ENCODE measurements around the gene WNK1. TPM values are rescaled to one million over a fixed set of nuclear protein-coding genes. Genes with fewer than 3 reads are reported as not detected.

Gene WNK1
- 75.7 and 139 TPM in 2 replicates for total RNA-seq

DNA sequence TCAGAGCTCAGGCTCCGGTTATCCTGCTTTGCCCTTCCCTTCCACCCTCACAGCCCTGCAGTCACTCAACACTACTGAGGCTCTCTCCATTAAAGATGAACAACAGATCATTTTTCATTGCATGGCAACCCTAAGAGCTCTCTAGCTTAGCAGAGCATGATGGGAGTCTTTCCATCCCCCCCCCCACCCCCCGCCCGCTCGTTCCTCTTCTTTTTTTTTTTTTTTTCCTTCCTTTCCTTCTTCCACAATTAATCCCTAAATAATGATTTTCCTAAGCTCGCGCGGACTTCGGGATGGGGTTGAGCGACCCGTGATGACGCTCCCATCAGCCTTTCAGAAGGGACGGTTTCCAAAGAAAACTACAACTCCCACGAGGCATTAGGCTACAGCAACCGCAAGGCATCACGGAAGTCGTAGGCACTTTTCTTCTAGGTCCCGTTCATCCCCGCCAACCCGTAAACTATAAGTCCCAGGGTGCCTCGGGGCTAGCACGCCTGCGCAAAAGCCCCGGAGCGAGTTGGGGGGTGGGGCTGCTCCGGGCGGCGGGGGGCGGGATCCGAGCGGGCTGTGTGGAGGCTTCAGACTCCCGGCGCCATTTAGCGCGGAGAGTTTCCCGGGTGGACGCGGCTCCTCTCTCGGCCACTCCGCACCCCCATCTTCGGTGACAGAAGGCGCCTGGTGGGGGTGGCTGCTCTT, at the start of gene WNK1:
Gene WNK1, plus strand, starts transcription at position 581 of the 696 bp plus-strand sequence. CDS start 987 bp downstream, outside the sequence.

DNA sequence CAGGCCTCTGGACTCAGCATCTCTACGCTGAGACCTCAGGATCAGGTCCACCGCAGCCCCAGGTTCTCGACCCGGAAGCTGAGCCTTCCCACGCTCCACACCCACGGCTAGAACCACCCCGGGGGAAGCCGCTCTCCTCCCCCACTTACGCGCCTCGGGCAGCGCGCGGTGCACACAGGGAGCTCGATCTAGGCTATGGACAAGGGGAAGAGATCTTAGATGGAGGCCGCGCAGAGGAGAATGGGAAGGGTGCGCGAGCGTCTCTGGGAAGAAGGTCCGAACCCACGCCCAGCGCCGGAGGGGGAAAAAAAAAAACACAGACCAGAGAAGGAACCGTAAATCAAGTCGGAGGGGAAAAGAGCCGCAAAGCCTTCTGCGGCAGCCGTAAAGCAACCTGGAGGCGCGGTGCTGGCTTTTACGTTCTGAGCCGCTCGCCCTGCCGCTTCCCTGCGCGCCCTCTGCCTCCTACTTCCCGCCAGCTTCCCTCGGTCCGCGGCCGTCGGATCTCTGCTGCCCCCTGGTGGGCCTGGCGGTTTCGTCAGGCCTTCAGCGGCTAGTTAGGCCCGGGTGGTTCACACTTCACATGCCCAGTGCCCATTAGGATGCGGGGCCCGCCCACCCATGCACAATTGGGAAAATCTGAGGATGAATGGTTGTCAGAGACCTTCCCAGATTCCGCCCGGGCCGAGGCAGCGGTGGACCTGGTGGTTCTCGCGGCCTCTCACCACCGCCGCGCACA, 197.2 kb downstream of the WNK1 start, which contains the start of gene RAD52:
Gene RAD52, minus strand, starts transcription at position 242 of the 739 bp plus-strand sequence. CDS start 16,636 bp downstream, outside the sequence.

Other genes starting within 250 kb of the WNK1 start
- gene NINJ2, start 89.1 kb upstream of the WNK1 start, total RNA-seq = not detected in 2 replicates
- 17.5 and 19.7 TPM in 2 replicates for gene RAD52, start 197.1 kb downstream of the WNK1 start, total RNA-seq
- gene ERC1, start 238.6 kb downstream of the WNK1 start, total RNA-seq = 35.9 and 43.7 TPM in 2 replicates

Measured in smooth muscle cell of the umbilical artery (primary cell).